HG03521 (cell line): ENCODE measurements around the gene SMARCAD1.
"Not testable (repeated sequence)": the region's sequence is repeated elsewhere in the genome, so short reads cannot be mapped to it uniquely, and the experiment has no call there.

Source experiments
- ATAC-seq: cut with Tn5 transposase; IDR thresholded peaks from one replicate; pipeline ENCODE4 v1.9.1; 2021; ENCODE audit warnings: mild to moderate bottlenecking, moderate library complexity; ENCODE audit not compliant: unreplicated experiment

SMARCAD1 gene

GRCh38 chr4:94285666-94286065, 78.0 kb downstream of the SMARCAD1 start:
- no peak for ATAC-seq

- ATAC-seq, result no peak
These were observed 82.6 kb downstream of the SMARCAD1 start for GRCh38 chr4:94290245-94290644.

- ATAC-seq, result not testable (repeated sequence)
These were observed 86.3 kb downstream of the SMARCAD1 start for GRCh38 chr4:94293981-94294380.

- ATAC-seq, result not testable (repeated sequence)
These were observed 87.8 kb downstream of the SMARCAD1 start for GRCh38 chr4:94295473-94295872.

GRCh38 chr4:94298725-94299252, 91.1 kb downstream of the SMARCAD1 start:
- ATAC-seq, result no peak

GRCh38 chr4:94302191-94302590, 94.5 kb downstream of the SMARCAD1 start:
- ATAC-seq, result no peak

GRCh38 chr4:94304365-94304971, 96.8 kb downstream of the SMARCAD1 start:
- no peak for ATAC-seq

GRCh38 chr4:94305466-94306225, 98.0 kb downstream of the SMARCAD1 start:
- no peak for ATAC-seq

- ATAC-seq, result no peak
These were observed 99.0 kb downstream of the SMARCAD1 start for GRCh38 chr4:94306713-94307112.

- no peak for ATAC-seq
These were observed 99.7 kb downstream of the SMARCAD1 start for GRCh38 chr4:94307231-94307871.

- not testable (repeated sequence) for ATAC-seq
These were observed 112.3 kb downstream of the SMARCAD1 start for GRCh38 chr4:94319927-94320326.

- ATAC-seq, result no peak
These were observed 118.2 kb downstream of the SMARCAD1 start for GRCh38 chr4:94325835-94326234.

- no peak for ATAC-seq
These were observed 122.3 kb downstream of the SMARCAD1 start for GRCh38 chr4:94329933-94330332.

GRCh38 chr4:94332983-94333590, 125.4 kb downstream of the SMARCAD1 start:
- ATAC-seq, result no peak

- ATAC-seq, result no peak
These were observed 126.2 kb downstream of the SMARCAD1 start for GRCh38 chr4:94333866-94334265.

GRCh38 chr4:94334476-94334875, 126.8 kb downstream of the SMARCAD1 start:
- ATAC-seq, result no peak

GRCh38 chr4:94334962-94335361, 127.3 kb downstream of the SMARCAD1 start:
- no peak for ATAC-seq

- ATAC-seq, result no peak
These were observed 128.6 kb downstream of the SMARCAD1 start for GRCh38 chr4:94336303-94336702.

GRCh38 chr4:94336791-94337190, 129.1 kb downstream of the SMARCAD1 start:
- not testable (repeated sequence) for ATAC-seq

- no peak for ATAC-seq
These were observed 131.2 kb downstream of the SMARCAD1 start for GRCh38 chr4:94338681-94339351.

- ATAC-seq, result no peak
These were observed 132.1 kb downstream of the SMARCAD1 start for GRCh38 chr4:94339779-94340178.
